Testis (tissue), 3 donors: ENCODE results near the gene NT5E. TPM values are rescaled to one million over a fixed set of nuclear protein-coding genes. Genes with fewer than 3 reads are reported as not detected.
"Not testable (repeated sequence)": the region's sequence is repeated elsewhere in the genome, so short reads cannot be mapped to it uniquely, and the experiment has no call there.

Experiments used
- DNase-seq: peaks from one replicate; pipeline ENCODE4 v3.0.0-alpha.2; 2019
- H3K27ac ChIP-seq, 2 donors: fragments of 200-600 bp; sonication (generic); one replicate each; pipeline ENCODE4 v1.5.1; 2019
- H3K27me3 ChIP-seq: fragments of 200-600 bp; sonication (generic); one replicate; pipeline ENCODE4 v1.5.1; 2019
- H3K36me3 ChIP-seq: fragments of 200-600 bp; sonication (generic); one replicate; pipeline ENCODE4 v1.5.1; 2017; ENCODE audit warnings: low read depth; ENCODE audit errors: missing control alignments
- H3K4me1 ChIP-seq: fragments of 200-600 bp; sonication (generic); one replicate; pipeline ENCODE4 v1.5.1; 2019
- H3K4me3 ChIP-seq, 2 donors: fragments of 200-600 bp; sonication (generic); one replicate each; pipeline ENCODE4 v1.5.1; 2017 to 2019
- H3K9me3 ChIP-seq: fragments of 200-600 bp; sonication (generic); one replicate; pipeline ENCODE4 v1.5.1; 2017
- CTCF ChIP-seq, 3 experiments: fragments of 450-650 bp in 2 of 3; fragments of 200-600 bp in 1 of 3; sonication (generic) in 1 of 3; IDR thresholded peaks; one replicate each; pipeline ENCODE4 v1.5.1; 2016 to 2019; ENCODE audit warnings: antibody characterized with exemption in 3 of 3, mild to moderate bottlenecking in 2 of 3, moderate library complexity in 1 of 3
- POLR2A ChIP-seq: fragments of 450-650 bp; IDR thresholded peaks from one replicate; pipeline ENCODE4 v1.6.1; 2017; ENCODE audit warnings: antibody characterized with exemption, mild to moderate bottlenecking, moderate library complexity
- WGBS, 2 donors: methylation state at CpG; one replicate each; pipeline ENCODE4 v1.1.5; 2018; 5-methylcytosine and 5-hydroxymethylcytosine counted together
- intact Hi-C: fragments of 100-400 bp; cut with DNase I; formaldehyde crosslinking; loops from one replicate; pipeline ENCODE4 v1.15.1; 2023; ENCODE audit warnings: low total_unique reads
- polyA plus RNA-seq: library from polyadenylated mRNA; stranded (reverse); fragments of 350-450 nt; fragmentation: Illumina TruSeq; extraction: RNeasy Lipid Tissue Mini Kit (QIAGEN cat#74804); gene quantifications from one replicate; pipeline ENCODE4 v1.2.3, GENCODE V29; 2014; ENCODE audit warnings: low read depth, low replicate concordance; ENCODE audit not compliant: insufficient read depth
- total RNA-seq, 2 donors: library from RNA; depleted of rRNA; stranded (reverse); fragments of >200 nt; gene quantifications; one replicate each; pipeline ENCODE4 v1.2.3, GENCODE V29; 2016

The NT5E gene
- total and polyA plus RNA-seq, 3 donors from 2014 or later = 32.3 to 33.8 (median 32.4) TPM

- no peak overlapping the region for H3K4me3 ChIP-seq
- 78 to 81% methylated on average over 7 of the region's 7 CpGs for WGBS, 2 donors
- no peak for DNase-seq
- no peaks in the 10 kb centered on the region for H3K9me3 ChIP-seq
- no peaks in the 10 kb centered on the region for H3K36me3 ChIP-seq
- intact Hi-C loops = no loop called here
- no peak overlapping the region for H3K27ac ChIP-seq
- H3K27me3 ChIP-seq = no peaks in the 10 kb centered on the region
- peaks cover 4% of the 10 kb centered on the region for H3K4me1 ChIP-seq
- TF ChIP-seq POLR2A (no peak), CTCF (IDR thresholded peaks at IDR 0.05) (no peak)
These were observed 47.0 kb upstream of the NT5E start for GRCh38 chr6:85402922-85403321.

GRCh38 chr6:85403331-85404015 lies 46.4 kb upstream of the NT5E start:
- no peak for DNase-seq
- H3K4me3 ChIP-seq = no peak overlapping the region
- H3K27ac ChIP-seq = no peak overlapping the region
- H3K36me3 ChIP-seq = no peaks in the 10 kb centered on the region
- 79 to 84% methylated on average over 2 of the region's 2 CpGs for WGBS, 2 donors
- H3K27me3 ChIP-seq = no peaks in the 10 kb centered on the region
- intact Hi-C loops = no loop called here
- H3K4me1 ChIP-seq = peaks cover 4% of the 10 kb centered on the region
- no peaks in the 10 kb centered on the region for H3K9me3 ChIP-seq
- no peak for TF ChIP-seq CTCF (IDR thresholded peaks at IDR 0.05)
- TF ChIP-seq POLR2A = no peak

DNA sequence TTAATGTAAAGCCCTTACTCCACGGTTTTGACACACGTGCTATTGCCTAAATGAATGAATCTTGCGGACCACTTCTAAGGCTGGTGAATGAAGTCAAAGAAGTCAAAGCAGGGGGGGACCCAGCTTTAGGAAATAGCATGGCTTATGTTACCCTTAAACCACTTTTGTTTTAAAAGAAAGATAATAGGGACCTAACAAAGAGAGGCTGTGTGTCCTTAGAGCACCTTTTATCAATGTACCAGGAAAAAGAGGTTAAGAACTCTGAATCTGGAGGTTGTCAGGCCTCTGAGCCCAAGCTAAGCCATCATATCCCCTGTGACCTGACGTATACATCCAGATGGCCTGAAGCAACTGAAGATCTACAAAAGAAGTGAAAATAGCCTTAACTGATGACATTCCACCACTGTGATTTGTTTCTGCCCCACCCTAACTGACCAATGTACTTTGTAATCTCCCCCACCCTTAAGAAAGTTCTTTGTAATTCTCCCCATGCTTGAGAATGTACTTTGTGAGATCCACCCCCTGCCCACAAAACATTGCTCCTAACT lies 45.8 kb upstream of the NT5E start:
- H3K36me3 ChIP-seq, H3K27ac ChIP-seq, H3K4me1 ChIP-seq, H3K27me3 ChIP-seq, intact Hi-C loops, H3K9me3 ChIP-seq, H3K4me3 ChIP-seq, DNase-seq: not testable (repeated sequence)
- WGBS, 2 donors = 78 to 91% methylated on average over 4 of the region's 4 CpGs

DNA sequence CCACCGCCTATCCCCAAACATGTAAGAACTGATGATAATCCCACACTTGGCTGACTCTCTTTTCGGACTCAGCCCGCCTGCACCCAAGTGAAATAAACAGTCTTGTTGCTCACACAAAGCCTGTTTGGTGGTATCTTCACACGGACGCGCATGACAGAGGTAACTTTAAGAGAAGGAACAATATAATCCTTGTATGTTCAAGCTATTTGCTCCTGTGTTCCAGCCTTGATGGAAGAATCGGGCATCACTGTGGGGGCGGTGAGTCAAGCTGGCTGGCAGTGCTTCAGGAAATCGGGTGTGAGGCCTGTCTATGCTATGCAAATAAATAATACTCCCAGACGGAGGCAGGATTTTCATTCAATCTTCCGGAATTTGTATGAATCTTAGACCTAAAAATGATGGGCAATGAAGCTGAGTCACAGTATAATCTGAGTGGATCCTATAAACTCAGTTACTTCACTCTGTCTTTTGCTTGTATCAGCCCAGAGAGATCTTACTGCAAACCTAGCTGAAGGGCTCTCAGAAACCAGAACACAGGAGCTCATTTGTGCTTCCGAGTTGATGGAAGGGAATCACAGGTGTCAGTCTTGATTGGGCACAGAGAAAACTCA lies 45.2 kb upstream of the NT5E start:
- Histone ChIP-seq H3K27me3 (no peaks in the 10 kb centered on the region), H3K27ac (no peak overlapping the region), H3K4me1 (peaks cover 4% of the 10 kb centered on the region), H3K4me3 (no peak overlapping the region), H3K36me3 (no peaks in the 10 kb centered on the region), H3K9me3 (no peaks in the 10 kb centered on the region)
- intact Hi-C loops = no loop called here
- DNase-seq = peak; percentile 27
- WGBS, 2 donors = 65 to 77% methylated on average over 11 to 12 of the region's 12 CpGs
- TF ChIP-seq CTCF (IDR thresholded peaks at IDR 0.05) = no peak
- TF ChIP-seq POLR2A = no peak

DNA sequence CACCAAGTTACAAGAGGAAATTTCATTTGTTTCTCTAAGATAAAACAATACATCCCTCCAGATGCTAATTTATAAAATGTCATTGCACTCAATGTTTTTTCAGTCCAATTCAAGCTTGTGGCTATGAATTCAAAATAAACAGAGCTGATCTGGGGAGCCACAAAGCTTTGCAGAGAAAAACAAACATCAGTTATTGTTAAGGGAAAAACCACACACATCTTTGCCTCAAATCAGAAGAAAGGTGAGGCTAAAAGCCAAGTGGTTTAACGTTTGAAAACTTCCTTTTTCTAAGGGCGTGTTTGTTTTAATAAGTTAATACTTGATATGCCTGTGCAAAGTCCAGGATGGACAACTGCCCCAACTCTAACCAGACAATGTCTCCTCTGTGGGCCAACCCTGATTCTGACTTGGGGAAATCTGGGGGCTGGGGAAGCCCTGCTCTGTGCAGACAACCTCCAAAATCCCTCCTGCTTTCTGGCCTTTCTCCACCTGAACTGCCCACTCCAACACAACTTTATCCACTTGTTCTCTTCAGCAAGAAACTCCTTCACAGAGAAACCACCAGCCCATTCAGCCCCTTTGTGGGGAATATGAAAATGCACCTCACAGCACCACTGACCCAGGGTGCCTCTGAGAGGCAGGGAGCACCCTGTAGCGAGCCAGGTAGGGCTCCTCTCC lies 44.6 kb upstream of the NT5E start:
- Histone ChIP-seq H3K4me1 (peaks cover 4% of the 10 kb centered on the region), H3K27me3 (no peaks in the 10 kb centered on the region), H3K36me3 (no peaks in the 10 kb centered on the region), H3K4me3 (no peak overlapping the region), H3K9me3 (no peaks in the 10 kb centered on the region), H3K27ac (no peak overlapping the region)
- intact Hi-C loops = no loop called here
- no peak for TF ChIP-seq CTCF (IDR thresholded peaks at IDR 0.05)
- TF ChIP-seq POLR2A = no peak
- WGBS, 2 donors = 52 to 69% methylated on average over 3 of the region's 3 CpGs
- DNase-seq = no peak
